Mammary epithelial cell (primary cell): ENCODE data around the gene APOBEC3F.

ENCODE experiments used
- CTCF ChIP-seq, 2 donors: IDR thresholded peaks in 1 of 2; conservative IDR thresholded peaks in 1 of 2; 2 replicates each; pipeline ENCODE4 v1.5.1; 2011 to 2012; ENCODE audit warnings: inconsistent platforms in 2 of 2, low read length in 2 of 2, mild to moderate bottlenecking in 2 of 2, control low read depth in 1 of 2, low read depth in 1 of 2; ENCODE audit not compliant: insufficient read depth in 1 of 2; ENCODE audit errors: extremely low read depth in 1 of 2
- EZH2 ChIP-seq: IDR thresholded peaks from 2 replicates; pipeline ENCODE4 v1.6.1; 2012; ENCODE audit warnings: low read length, inconsistent platforms, borderline replicate concordance

DNA sequence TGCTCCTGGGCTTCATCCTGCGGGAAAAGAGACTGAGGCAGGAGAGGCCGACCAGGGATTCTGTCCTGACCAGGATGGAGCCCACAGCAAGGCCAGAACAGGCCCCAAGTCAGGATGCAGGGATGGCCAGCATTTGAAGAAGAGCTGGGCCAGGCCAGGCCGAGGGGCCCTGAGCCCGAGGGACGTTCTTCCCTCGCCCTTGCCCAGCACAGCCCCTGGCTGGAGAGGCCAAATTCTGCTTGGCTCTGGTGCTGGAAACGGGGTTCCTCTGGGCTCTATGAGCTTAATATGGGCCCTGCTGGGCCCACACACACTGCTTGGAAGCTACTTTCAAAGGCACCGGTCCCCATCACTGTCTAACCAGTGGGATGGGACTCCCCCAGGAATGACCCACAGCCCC lies 44.0 kb downstream of the APOBEC3F start:
- TF ChIP-seq CTCF (conservative IDR thresholded peaks at IDR 0.05 in 1 of 2, IDR thresholded peaks at IDR 0.05 in 1 of 2; ENCODE audit: extremely low read depth in 1 of 2, insufficient read depth in 1 of 2, low read depth in 1 of 2, low read length in 2 of 2), result no peak
- TF ChIP-seq EZH2, result no peak
